Measurements from ENCODE around the gene NDE1. TPM values are rescaled to one million over a fixed set of nuclear protein-coding genes. Genes with fewer than 3 reads are reported as not detected.
A peak's percentile ranks its signal among the peaks of the same experiment; 100 is the strongest.
"Not testable (repeated sequence)": the region's sequence is repeated elsewhere in the genome, so short reads cannot be mapped to it uniquely, and the experiment has no call there.

NDE1 gene
- total and polyA plus RNA-seq, 2 of the 4 experiments (the other 2 are of a cell fraction), result 22.7 to 29.2 TPM

GRCh38 chr16:15644962-15645465 lies 5.0 kb upstream of the NDE1 start:
- H2BK15ac ChIP-seq (ENCODE audit: low read depth, low read length); H3K4ac ChIP-seq (ENCODE audit: low read depth, low read length); H3K4me1 ChIP-seq (ENCODE audit: control insufficient read depth, insufficient read depth, low read length); H2AFZ ChIP-seq (replicated peaks; ENCODE audit: low read length, poor library complexity); H3K36me3 ChIP-seq (ENCODE audit: control insufficient read depth, insufficient read depth, low read length); BruUV-seq (replicated peaks); H3K9me3 ChIP-seq (ENCODE audit: control insufficient read depth, insufficient read depth, low read length); H3K4me3 ChIP-seq (ENCODE audit: insufficient read depth, low read depth, low read length); ATAC-seq (ENCODE audit: low read depth); H3K27ac ChIP-seq (ENCODE audit: insufficient read depth, low read length); H2AK9ac ChIP-seq (replicated peaks; ENCODE audit: low read depth, low read length, poor library complexity); H3K56ac ChIP-seq (ENCODE audit: extremely low read depth, insufficient read depth, low read length); H3K9me1 ChIP-seq (ENCODE audit: insufficient read depth, low read length); POLR2A ChIA-PET (ENCODE audit: unreplicated experiment); H4K20me1 ChIP-seq (ENCODE audit: insufficient read depth, low read length); H3K23ac ChIP-seq (ENCODE audit: low read depth, low read length); H2BK120ac ChIP-seq (ENCODE audit: low read depth, low read length); H2AK5ac ChIP-seq (ENCODE audit: low read depth, low read length); dilution Hi-C loops (cut with HindIII; ENCODE audit: low sequenced_read_pairs, unreplicated experiment); H2BK5ac ChIP-seq (ENCODE audit: low read depth, low read length, poor library complexity, severe bottlenecking); H2BK20ac ChIP-seq (ENCODE audit: low read depth, low read length); H4K91ac ChIP-seq (ENCODE audit: insufficient read depth, low read depth, low read length); H3K4me2 ChIP-seq (ENCODE audit: low read depth, low read length); H3K18ac ChIP-seq (ENCODE audit: low read depth, low read length); H3K27me3 ChIP-seq (ENCODE audit: control insufficient read depth, insufficient read depth, low read length); H3K14ac ChIP-seq (replicated peaks; ENCODE audit: low read depth, low read length); H3K9ac ChIP-seq (ENCODE audit: low read depth, low read length); H4K8ac ChIP-seq (ENCODE audit: low read depth in 2 of 2, low read length in 2 of 2); H4K5ac ChIP-seq (ENCODE audit: low read depth, low read length): not testable (repeated sequence)
- TF ChIP-seq RAD21 (IDR thresholded peaks at IDR 0.05; ENCODE audit: low read length), result 0 out of 2 replicates have a peak, but pooled peaks have one; percentile 9
- TF ChIP-seq CEBPB (IDR thresholded peaks at IDR 0.05; ENCODE audit: low read depth, low read length), result peak; percentile 51; the same call in 1 of the 2 replicates
- peak; percentile 36; the same call in 1 of the 2 replicates for TF ChIP-seq FOS (IDR thresholded peaks at IDR 0.05; ENCODE audit: low read depth, low read length)
- 0 out of 2 replicates have a peak, but pooled peaks have one; percentile 0 for TF ChIP-seq MAFK (IDR thresholded peaks at IDR 0.05; ENCODE audit: low read depth, low read length)
- peak; percentile 81 for TF ChIP-seq RCOR1 (IDR thresholded peaks at IDR 0.05; ENCODE audit: insufficient replicate concordance, low read length)
- intact Hi-C loops (cut with micrococcal nuclease) (loop anchor here (5.0 kb wide), 1 partner anchor 552 kb away; no protein-coding TSS in a partner anchor), in situ Hi-C loops (cut with MboI; ENCODE audit: low sequenced_read_pairs) (loop anchor here (5.0 kb wide), 1 partner anchor 47 kb away; no protein-coding TSS in a partner anchor)
- peak; percentile 98 for DNase-seq
- peaks cover 11 to 29% of the 10 kb centered on the region in 2 experiments for H3K79me1 ChIP-seq (ENCODE audit: low read depth in 1 of 2, low read length in 2 of 2)
- CTCF ChIA-PET, result interaction anchor here (1.1 to 1.5 kb wide), 2 partner anchors 15 to 37 kb away, joined by 3 to 5 read pairs; no protein-coding TSS in a partner anchor
- no CpG with 5 or more reads among the region's 10 CpGs for WGBS, 2 experiments (ENCODE audit: extremely low coverage in 2 of 2, insufficient read length in 1 of 2)

GRCh38 chr16:15646557-15647293 lies 3.3 kb upstream of the NDE1 start:
- H2BK5ac ChIP-seq (ENCODE audit: low read depth, low read length, poor library complexity, severe bottlenecking); H4K91ac ChIP-seq (ENCODE audit: insufficient read depth, low read depth, low read length); dilution Hi-C loops (cut with HindIII; ENCODE audit: low sequenced_read_pairs, unreplicated experiment); H3K18ac ChIP-seq (ENCODE audit: low read depth, low read length); H3K4me2 ChIP-seq (ENCODE audit: low read depth, low read length); H3K36me3 ChIP-seq (ENCODE audit: control insufficient read depth, insufficient read depth, low read length); H2AK9ac ChIP-seq (replicated peaks; ENCODE audit: low read depth, low read length, poor library complexity); H3K9me1 ChIP-seq (ENCODE audit: insufficient read depth, low read length); H3K56ac ChIP-seq (ENCODE audit: extremely low read depth, insufficient read depth, low read length); BruUV-seq (replicated peaks); ATAC-seq (ENCODE audit: low read depth); in situ Hi-C loops (cut with MboI; ENCODE audit: low sequenced_read_pairs); POLR2A ChIA-PET (ENCODE audit: unreplicated experiment); H2AFZ ChIP-seq (replicated peaks; ENCODE audit: low read length, poor library complexity); H2AK5ac ChIP-seq (ENCODE audit: low read depth, low read length); DNase-seq; H3K23ac ChIP-seq (ENCODE audit: low read depth, low read length); H3K4me3 ChIP-seq (ENCODE audit: insufficient read depth, low read depth, low read length); H4K20me1 ChIP-seq (ENCODE audit: insufficient read depth, low read length); H3K9me3 ChIP-seq (ENCODE audit: control insufficient read depth, insufficient read depth, low read length); H4K5ac ChIP-seq (ENCODE audit: low read depth, low read length); H3K27ac ChIP-seq (ENCODE audit: insufficient read depth, low read length); H3K27me3 ChIP-seq (ENCODE audit: control insufficient read depth, insufficient read depth, low read length); CTCF ChIA-PET; H4K8ac ChIP-seq (ENCODE audit: low read depth in 2 of 2, low read length in 2 of 2); H3K4me1 ChIP-seq (ENCODE audit: control insufficient read depth, insufficient read depth, low read length); H3K14ac ChIP-seq (replicated peaks; ENCODE audit: low read depth, low read length); H3K4ac ChIP-seq (ENCODE audit: low read depth, low read length); H3K9ac ChIP-seq (ENCODE audit: low read depth, low read length); H2BK15ac ChIP-seq (ENCODE audit: low read depth, low read length): not testable (repeated sequence)
- Histone ChIP-seq H3K79me1 (ENCODE audit: low read depth in 1 of 2, low read length in 2 of 2) (peaks cover 13 to 30% of the 10 kb centered on the region in 2 experiments), H2BK20ac (ENCODE audit: low read depth, low read length) (0 out of 2 replicates have a peak overlapping the region, but pooled peaks have one; percentile 32), H2BK120ac (ENCODE audit: low read depth, low read length) (peak overlapping the region; percentile 15; the same call in 1 of the 2 replicates)
- WGBS, 2 experiments (ENCODE audit: extremely low coverage in 2 of 2, insufficient read length in 1 of 2), result 91% methylated on average over 6 of the region's 13 CpGs; no CpG with 5 or more reads in 1 of the 2 experiments
- intact Hi-C loops (cut with micrococcal nuclease), result loop anchor here (5.0 kb wide), 1 partner anchor 551 kb away; no protein-coding TSS in a partner anchor

Measured in IMR-90 (cell line).